Naive thymus-derived CD8-positive, alpha-beta T cell (primary cell): ENCODE results near the gene PRIM1. TPM values are rescaled to one million over a fixed set of nuclear protein-coding genes. Genes with fewer than 3 reads are reported as not detected.
"Not testable (repeated sequence)": the region's sequence is repeated elsewhere in the genome, so short reads cannot be mapped to it uniquely, and the experiment has no call there.

ENCODE experiments used
- ATAC-seq, 2 donors: fragments of 150-1000 bp; cut with Tn5 transposase in 1 of 2; sonication (Bioruptor Pico), chemical (Tn5 transposase) in 1 of 2; 1 replicate in 1 of 2; 2 replicates in 1 of 2; pipeline ENCODE4 v1.10.0; 2021; ENCODE audit warnings: mild to moderate bottlenecking in 2 of 2, moderate library complexity in 2 of 2
- POLR2A ChIA-PET: fragments of 350-600 bp; sonication (Branson Sonifier 250); formaldehyde crosslinking; loops from one replicate; lab custom pipeline; 2021; ENCODE audit warnings: antibody characterized with exemption; lab: Charles Lee
- DNase-seq, 10 donors: peaks; one replicate each; pipeline versions ENCODE4 v3.0.0 to v3.0.0-alpha.2; 2020 to 2022
- H3K27ac Mint-ChIP-seq, 10 donors: one replicate each; pipeline ENCODE4 v1.8.0; 2020 to 2022; ENCODE audit warnings: mild to moderate bottlenecking in 10 of 10, mixed read lengths in 10 of 10, moderate library complexity in 4 of 10, inconsistent platforms in 1 of 10
- H3K27me3 Mint-ChIP-seq, 5 donors: one replicate each; pipeline ENCODE4 v1.8.0; 2021 to 2022; ENCODE audit warnings: mixed read lengths in 5 of 5
- H3K36me3 Mint-ChIP-seq, 3 donors: one replicate each; pipeline ENCODE4 v1.8.0; 2020 to 2022; ENCODE audit warnings: mixed read lengths in 3 of 3, mild to moderate bottlenecking in 2 of 3, inconsistent platforms in 1 of 3
- H3K4me1 Mint-ChIP-seq, 4 donors: one replicate each; pipeline ENCODE4 v1.8.0; 2021 to 2022; ENCODE audit warnings: mixed read lengths in 4 of 4
- H3K4me3 Mint-ChIP-seq, 10 donors: one replicate each; pipeline ENCODE4 v1.8.0; 2020 to 2022; ENCODE audit warnings: mild to moderate bottlenecking in 10 of 10, mixed read lengths in 10 of 10, moderate library complexity in 6 of 10, inconsistent platforms in 1 of 10
- H3K9me3 Mint-ChIP-seq, 9 donors: one replicate each; pipeline ENCODE4 v1.8.0; 2020 to 2022; ENCODE audit warnings: mixed read lengths in 9 of 9, mild to moderate bottlenecking in 3 of 9, inconsistent platforms in 1 of 9, moderate library complexity in 1 of 9
- polyA plus RNA-seq, 3 donors: library from polyadenylated mRNA; unstranded; fragments of 300-500 nt; fragmentation: Illumina TruSeq; gene quantifications; one replicate each; pipeline ENCODE4 v1.2.3, GENCODE V29; 2021
- total RNA-seq, 8 experiments: library from RNA in 2 of 8; stranded (reverse) in 2 of 8; gene quantifications; one replicate each; pipeline ENCODE4 v1.2.3 and lab custom pipeline; 2021 to 2026

Gene PRIM1
- total RNA-seq (10 to 100 TPM; 26.3 to 26.7 TPM), polyA plus RNA-seq (10 to 100 TPM; 43.8 to 49.1 (median 45.8) TPM), total RNA-seq (lab: John Stamatoyannopoulos, UW) (8.9 to 26.7 (median 20.6) reads per million in 6 experiments)

DNA sequence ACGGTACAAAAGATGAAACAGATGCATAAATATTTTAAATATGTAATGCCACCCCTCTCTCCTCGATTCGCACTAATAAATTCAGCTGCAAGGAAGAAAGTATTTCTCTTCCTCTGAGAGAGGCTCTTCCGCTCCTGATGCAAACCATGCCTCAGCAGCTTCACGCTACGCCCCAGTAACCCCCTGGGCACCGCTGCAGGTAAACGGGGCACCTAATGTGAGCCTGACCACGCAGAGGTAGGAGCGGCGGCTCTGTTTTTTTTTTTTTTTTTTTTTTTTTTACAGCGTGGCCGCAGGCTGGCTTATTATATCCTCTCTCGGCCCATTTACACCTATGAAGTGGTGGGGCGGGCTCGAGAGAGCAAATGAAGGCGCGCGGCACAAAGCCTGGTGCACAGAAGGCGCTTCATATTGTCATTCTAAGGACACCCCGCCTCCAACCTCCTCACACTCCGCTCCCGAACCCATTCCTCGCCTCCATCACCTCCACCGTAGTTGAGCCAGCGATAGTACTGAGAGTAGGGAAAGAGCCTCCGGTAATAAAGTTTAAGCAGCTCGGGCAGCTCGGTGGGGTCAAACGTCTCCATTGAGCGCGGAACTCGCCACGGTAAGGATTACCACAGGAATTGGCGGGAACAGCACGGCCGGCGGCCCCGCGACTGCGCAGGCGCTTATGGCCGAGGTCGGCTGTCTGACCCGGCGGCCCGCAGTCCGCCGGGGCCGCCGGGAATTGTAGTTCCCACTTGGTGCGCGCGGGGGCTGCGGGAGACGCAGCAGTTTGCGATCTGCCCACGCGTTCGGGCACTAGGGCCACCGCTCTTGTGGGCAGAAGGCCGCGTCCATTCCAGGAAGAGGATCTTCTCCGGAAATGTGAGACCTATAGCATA lies at the start of gene PRIM1:
Gene PRIM1, minus strand, starts transcription at position 612 of the 887 bp plus-strand sequence. Its CDS starts 25 bp downstream, at position 587.
- Mint-ChIP-seq H3K36me3 (peaks cover 0 to 34% (median 15%) of the 10 kb centered on the region in 3 donors), H3K27ac (peak within 1 kb of the TSS; percentile 80 to 97 (median 95)), H3K4me1 (peaks cover 18 to 44% (median 38%) of the 10 kb centered on the region in 4 donors), H3K9me3 (no peaks in the 10 kb centered on the region), H3K4me3 (peak within 1 kb of the TSS; percentile 93 to 99 (median 95)), H3K27me3 (no peaks in the 10 kb centered on the region)
- POLR2A ChIA-PET = interaction anchor here (0.7 to 3.1 kb wide), 12 partner anchors 26 to 242 kb away, joined by 3 to 19 read pairs (median 4); partner anchors contain the start of genes ATP5F1B, NACA and PTGES3
- DNase-seq (peak; percentile 66 to 87 (median 80)), ATAC-seq (peak; percentile 84 to 87)

DNA sequence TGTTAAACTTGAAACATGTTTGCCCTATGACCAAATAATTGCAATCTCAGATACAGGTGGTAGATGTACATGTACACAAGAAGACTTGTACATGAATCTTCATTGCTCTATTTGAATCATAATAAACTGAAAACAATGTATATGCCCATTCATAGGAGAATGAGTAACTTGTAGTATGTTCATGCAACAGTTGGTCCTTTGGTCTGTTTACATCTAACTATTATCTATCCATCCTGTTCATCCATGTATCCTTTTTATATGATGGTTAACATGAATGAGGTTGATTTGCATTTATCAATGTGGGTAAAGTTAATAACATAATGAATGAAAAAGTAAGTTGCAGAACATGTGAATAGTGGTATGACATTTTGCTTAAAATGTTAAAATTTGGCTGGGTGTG lies 48.1 kb upstream of the PRIM1 start:
- Mint-ChIP-seq H3K27me3 (no peaks in the 10 kb centered on the region), H3K36me3 (no peaks in the 10 kb centered on the region), H3K27ac (no peak overlapping the region), H3K9me3 (no peaks in the 10 kb centered on the region), H3K4me1 (peaks cover 0 to 2% (median 0%) of the 10 kb centered on the region in 4 donors), H3K4me3 (no peak overlapping the region)
- DNase-seq (no peak), ATAC-seq (no peak)
- POLR2A ChIA-PET = no interaction called here

DNA sequence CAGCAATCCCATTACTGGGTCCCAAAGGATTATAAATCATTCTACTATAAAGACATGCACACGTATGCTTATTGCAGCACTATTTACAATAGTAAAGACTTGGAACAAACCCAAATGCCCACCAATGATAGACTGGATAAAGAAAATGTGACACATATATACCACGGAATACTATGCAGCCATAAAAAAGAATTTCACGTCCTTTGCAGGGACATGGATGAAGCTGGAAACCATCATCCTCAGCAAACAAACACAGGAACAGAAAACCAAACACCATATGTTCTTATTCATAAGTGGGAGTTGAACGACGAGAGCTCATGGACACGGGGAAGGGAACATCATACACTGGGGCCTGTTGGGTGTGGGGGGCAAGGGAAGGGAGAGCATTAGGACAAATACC lies 47.2 kb upstream of the PRIM1 start:
- not testable (repeated sequence) for H3K4me1 Mint-ChIP-seq, H3K9me3 Mint-ChIP-seq

DNA sequence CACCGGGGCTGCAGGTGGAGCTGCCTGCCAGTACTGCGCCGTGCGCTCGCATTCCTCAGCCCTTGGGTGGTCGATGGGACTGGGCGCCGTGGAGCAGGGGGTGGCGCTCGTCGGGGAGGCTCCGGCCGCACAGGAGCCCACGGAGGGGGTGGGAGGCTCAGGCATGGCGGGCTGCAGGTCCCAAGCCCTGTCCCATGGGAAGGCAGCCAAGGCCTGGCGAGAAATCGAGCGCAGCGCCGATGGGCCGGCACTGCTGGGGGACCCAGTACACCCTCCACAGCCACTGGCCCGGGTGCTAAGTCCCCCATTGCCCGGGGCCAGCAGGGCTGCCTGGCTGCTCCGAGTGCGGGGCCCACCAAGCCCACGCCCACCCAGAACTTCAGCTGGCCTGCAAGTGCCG lies 43.7 kb upstream of the PRIM1 start:
- H3K27ac Mint-ChIP-seq, POLR2A ChIA-PET, ATAC-seq, H3K27me3 Mint-ChIP-seq, DNase-seq, H3K36me3 Mint-ChIP-seq, H3K4me3 Mint-ChIP-seq, H3K4me1 Mint-ChIP-seq, H3K9me3 Mint-ChIP-seq: not testable (repeated sequence)

More for the DNA sequence above, 47.2 kb upstream of the PRIM1 start:
- H3K27me3 Mint-ChIP-seq, H3K36me3 Mint-ChIP-seq, H3K4me3 Mint-ChIP-seq, DNase-seq, ATAC-seq, POLR2A ChIA-PET: not testable (repeated sequence)
- H3K27ac Mint-ChIP-seq = peak overlapping the region in 1 of 10 donors; percentile 38

DNA sequence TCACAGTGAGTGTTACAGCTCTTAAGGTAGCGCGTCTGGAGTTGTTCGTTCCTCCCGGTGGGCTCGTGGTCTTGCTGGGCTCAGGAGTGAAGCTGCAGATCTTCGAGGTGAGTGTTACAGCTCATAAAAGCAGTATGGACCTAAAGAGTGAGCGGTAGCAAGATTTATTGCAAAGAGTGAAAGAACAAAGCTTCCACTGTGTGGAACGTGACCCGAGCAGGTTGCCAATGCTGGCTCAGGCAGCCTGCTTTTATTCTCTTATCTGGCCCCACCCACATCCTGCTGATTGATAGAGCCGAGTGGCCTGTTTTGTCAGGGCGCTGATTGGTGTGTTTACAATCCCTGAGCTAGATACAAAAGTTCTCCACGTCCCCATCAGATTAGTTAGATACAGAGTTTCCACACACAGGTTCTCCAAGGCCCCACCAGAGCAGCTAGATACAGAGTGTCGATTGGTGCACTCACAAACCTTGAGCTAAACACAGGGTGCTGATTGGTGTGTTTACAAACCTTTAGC lies 43.0 kb upstream of the PRIM1 start:
- H3K36me3 Mint-ChIP-seq, H3K9me3 Mint-ChIP-seq, H3K4me1 Mint-ChIP-seq, ATAC-seq, POLR2A ChIA-PET, H3K27me3 Mint-ChIP-seq: not testable (repeated sequence)
- peak overlapping the region in 4 of 10 donors; percentile 11 to 83 (median 43) for H3K27ac Mint-ChIP-seq
- peak overlapping the region; percentile 30 to 88 (median 71) for H3K4me3 Mint-ChIP-seq
- peak in 3 of 10 donors; percentile 4 to 7 (median 5) for DNase-seq

DNA sequence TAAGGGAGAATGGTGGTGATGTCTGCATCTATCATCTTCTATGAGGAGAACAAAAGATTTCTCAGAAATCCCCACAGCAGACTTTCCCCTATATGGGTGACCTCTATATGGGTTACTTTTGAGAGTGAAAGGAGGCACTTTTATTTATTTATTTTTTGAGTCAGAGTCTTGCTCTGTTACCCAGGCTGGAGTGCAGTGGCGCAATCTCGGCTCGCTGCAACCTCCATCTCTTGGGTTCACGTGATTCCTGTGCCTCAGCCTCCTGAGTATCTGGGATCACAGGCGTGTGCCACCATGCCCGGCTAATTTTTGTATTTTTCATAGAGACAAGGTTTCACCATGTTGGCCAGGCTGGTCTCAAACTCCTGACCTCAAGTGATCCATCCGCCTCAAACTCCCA lies 41.0 kb upstream of the PRIM1 start:
- DNase-seq, H3K27me3 Mint-ChIP-seq, H3K4me3 Mint-ChIP-seq, H3K27ac Mint-ChIP-seq, H3K36me3 Mint-ChIP-seq, H3K9me3 Mint-ChIP-seq, ATAC-seq, POLR2A ChIA-PET, H3K4me1 Mint-ChIP-seq: not testable (repeated sequence)

DNA sequence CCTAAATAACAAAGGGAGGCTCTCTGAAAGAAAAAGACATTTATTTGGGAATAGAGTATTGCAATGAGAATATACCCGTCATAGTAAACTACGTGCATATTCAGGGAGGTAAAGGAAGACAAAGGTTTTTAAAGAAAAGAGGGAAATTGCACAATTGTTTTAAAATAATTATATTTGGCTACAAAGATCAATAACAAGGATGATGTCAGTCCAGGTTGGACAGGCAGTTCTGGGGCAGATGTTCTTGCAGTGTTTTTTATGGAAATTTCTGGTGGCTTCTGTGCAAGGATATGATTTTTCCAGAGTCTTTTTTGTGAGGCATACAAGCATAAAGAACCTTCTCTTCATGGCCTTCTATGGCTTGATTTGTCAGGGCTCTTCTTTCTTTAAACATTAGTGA lies 40.6 kb upstream of the PRIM1 start:
- Mint-ChIP-seq H3K4me3 (no peak overlapping the region), H3K9me3 (peaks cover 0 to 2% (median 0%) of the 10 kb centered on the region in 9 donors), H3K4me1 (no peaks in the 10 kb centered on the region), H3K36me3 (no peaks in the 10 kb centered on the region), H3K27me3 (peaks cover 0 to 5% (median 4%) of the 10 kb centered on the region in 5 donors), H3K27ac (no peak overlapping the region)
- ATAC-seq = no peak
- POLR2A ChIA-PET = no interaction called here
- no peak for DNase-seq

DNA sequence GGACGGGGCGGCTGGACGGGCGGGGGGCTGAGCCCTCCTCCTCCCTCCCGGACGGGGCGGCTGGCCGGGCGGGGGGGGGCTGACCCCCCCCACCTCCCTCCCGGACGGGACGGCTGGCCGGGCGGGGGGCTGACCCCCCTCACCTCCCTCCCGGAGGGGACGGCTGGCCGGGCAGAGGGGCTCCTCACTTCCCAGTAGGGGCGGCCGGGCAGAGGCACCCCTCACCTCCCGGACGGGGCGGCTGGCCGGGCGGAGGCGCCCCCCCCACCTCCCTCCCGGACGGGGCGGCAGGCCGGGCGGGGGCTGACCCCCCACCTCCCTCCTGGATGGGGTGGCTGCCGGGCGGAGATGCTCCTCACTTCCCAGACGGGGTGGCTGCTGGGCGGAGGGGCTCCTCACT lies 37.3 kb upstream of the PRIM1 start:
- H3K4me1 Mint-ChIP-seq, H3K9me3 Mint-ChIP-seq, ATAC-seq, POLR2A ChIA-PET, H3K27ac Mint-ChIP-seq, H3K4me3 Mint-ChIP-seq, H3K36me3 Mint-ChIP-seq, DNase-seq, H3K27me3 Mint-ChIP-seq: not testable (repeated sequence)

DNA sequence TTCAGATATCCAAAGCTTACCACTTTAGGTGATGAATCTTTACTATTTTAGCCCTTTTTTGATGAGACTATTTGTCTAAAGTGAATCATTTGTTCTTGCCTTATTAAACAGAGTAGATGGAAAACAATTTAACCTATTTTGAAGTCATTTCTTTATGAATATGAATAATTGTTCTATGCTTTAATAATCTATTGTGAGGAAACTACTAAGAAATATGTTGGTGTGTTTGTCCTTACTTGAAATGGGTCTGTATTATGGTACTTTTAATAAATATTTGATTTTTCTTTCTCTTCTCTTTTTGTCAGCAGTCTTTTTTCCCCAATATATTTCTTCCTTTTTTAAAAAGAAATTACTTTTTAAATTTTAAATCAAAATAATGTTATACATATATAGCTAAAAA lies 35.4 kb upstream of the PRIM1 start:
- H3K9me3 Mint-ChIP-seq = peaks cover 0 to 2% (median 0%) of the 10 kb centered on the region in 9 donors

DNA sequence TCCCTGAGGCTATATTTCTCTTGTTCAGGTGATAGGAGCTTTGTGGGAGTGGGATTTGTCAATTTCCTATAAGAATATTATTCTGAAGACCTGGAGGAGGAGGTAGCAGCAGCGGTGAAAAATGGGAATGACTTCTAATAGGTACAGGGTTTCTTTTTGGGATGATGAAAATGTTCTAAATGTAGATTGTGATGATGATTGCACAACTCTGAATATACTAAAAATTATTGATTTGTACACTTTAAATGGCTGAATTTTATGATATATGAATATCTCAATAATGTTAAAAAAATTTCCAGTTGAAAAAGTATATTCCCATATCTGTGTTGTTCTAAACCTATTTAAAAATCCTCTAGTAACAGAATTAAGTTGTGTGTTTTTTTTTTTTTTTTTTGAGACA lies 33.8 kb upstream of the PRIM1 start:
- Mint-ChIP-seq H3K9me3 (peaks cover 0 to 2% (median 0%) of the 10 kb centered on the region in 9 donors), H3K4me3 (no peak overlapping the region)
- POLR2A ChIA-PET = no interaction called here

More for the DNA sequence above, 35.4 kb upstream of the PRIM1 start:
- ATAC-seq (no peak), DNase-seq (no peak)
- Mint-ChIP-seq H3K4me1 (no peaks in the 10 kb centered on the region), H3K4me3 (no peak overlapping the region), H3K27me3 (peaks cover 0 to 5% (median 2%) of the 10 kb centered on the region in 5 donors), H3K36me3 (no peaks in the 10 kb centered on the region), H3K27ac (no peak overlapping the region)
- POLR2A ChIA-PET = no interaction called here

DNA sequence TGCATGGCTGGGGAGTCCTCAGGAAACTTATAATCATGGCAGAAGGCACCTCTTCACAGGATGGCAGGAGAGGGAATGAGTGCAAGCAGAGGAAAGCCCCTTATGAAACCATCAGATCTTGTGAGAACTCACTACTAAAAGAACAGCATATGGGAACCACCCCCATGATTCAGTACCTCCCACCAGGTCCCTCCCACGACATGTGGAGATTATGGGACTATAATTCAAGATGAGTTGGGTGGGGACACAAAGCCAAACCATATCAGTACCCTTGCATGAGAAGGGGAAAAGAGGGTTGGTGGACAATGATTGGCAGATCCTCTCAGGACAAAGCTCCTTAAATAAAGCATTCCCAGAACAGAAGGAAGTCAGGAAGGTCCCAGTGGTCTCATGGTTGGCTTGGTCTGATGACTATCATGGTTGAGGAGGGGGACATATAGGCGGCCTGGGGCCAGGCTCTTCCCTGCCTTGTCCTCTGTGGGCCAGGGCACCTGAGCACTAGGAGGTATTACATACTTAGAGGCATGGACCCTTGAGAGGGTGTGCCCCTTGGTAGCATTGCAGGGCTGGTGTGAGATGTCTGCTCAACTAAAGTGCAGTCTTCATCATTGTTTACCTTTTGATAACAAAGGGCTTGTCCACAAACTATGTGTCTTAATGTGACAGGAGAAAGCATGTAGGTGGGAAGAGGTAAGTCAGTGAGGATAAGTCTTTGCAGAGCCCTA lies 33.2 kb upstream of the PRIM1 start:
- Mint-ChIP-seq H3K4me3 (no peak overlapping the region), H3K9me3 (no peaks in the 10 kb centered on the region), H3K27ac (peak overlapping the region in 1 of 10 donors; percentile 23), H3K27me3 (peaks cover 0 to 1% (median 0%) of the 10 kb centered on the region in 5 donors), H3K4me1 (no peaks in the 10 kb centered on the region), H3K36me3 (no peaks in the 10 kb centered on the region)
- ATAC-seq (no peak), DNase-seq (no peak)
- POLR2A ChIA-PET = no interaction called here

More for the DNA sequence above, 33.8 kb upstream of the PRIM1 start:
- ATAC-seq (no peak), DNase-seq (no peak)
- no peaks in the 10 kb centered on the region for H3K4me1 Mint-ChIP-seq
- H3K27me3 Mint-ChIP-seq = peaks cover 0 to 4% (median 0%) of the 10 kb centered on the region in 5 donors
- peak overlapping the region in 1 of 10 donors; percentile 67 for H3K27ac Mint-ChIP-seq
- H3K36me3 Mint-ChIP-seq = no peaks in the 10 kb centered on the region

DNA sequence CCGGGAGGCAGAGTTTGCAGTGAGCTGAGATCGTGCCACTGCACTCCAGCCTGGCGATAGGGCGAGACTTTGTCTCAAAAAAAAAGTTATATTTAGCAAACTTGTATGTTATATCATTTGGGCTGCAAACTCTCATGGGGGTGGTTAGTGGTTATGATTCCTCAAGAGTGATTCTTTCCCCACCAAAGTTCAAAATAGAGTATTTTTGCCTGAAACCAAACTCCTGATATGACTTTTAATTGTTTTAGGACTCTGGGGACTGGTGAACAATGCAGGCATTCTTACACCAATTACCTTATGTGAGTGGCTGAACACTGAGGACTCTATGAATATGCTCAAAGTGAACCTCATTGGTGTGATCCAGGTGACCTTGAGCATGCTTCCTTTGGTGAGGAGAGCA lies 29.6 kb upstream of the PRIM1 start:
- Mint-ChIP-seq H3K36me3 (peaks cover 0 to 2% (median 0%) of the 10 kb centered on the region in 3 donors), H3K4me3 (no peak overlapping the region), H3K27ac (no peak overlapping the region), H3K27me3 (no peaks in the 10 kb centered on the region), H3K9me3 (no peaks in the 10 kb centered on the region), H3K4me1 (no peaks in the 10 kb centered on the region)
- POLR2A ChIA-PET = no interaction called here
- no peak for ATAC-seq
- DNase-seq = no peak
